ENCODE measurements around the gene RAPGEF6.

RAPGEF6 gene

DNA sequence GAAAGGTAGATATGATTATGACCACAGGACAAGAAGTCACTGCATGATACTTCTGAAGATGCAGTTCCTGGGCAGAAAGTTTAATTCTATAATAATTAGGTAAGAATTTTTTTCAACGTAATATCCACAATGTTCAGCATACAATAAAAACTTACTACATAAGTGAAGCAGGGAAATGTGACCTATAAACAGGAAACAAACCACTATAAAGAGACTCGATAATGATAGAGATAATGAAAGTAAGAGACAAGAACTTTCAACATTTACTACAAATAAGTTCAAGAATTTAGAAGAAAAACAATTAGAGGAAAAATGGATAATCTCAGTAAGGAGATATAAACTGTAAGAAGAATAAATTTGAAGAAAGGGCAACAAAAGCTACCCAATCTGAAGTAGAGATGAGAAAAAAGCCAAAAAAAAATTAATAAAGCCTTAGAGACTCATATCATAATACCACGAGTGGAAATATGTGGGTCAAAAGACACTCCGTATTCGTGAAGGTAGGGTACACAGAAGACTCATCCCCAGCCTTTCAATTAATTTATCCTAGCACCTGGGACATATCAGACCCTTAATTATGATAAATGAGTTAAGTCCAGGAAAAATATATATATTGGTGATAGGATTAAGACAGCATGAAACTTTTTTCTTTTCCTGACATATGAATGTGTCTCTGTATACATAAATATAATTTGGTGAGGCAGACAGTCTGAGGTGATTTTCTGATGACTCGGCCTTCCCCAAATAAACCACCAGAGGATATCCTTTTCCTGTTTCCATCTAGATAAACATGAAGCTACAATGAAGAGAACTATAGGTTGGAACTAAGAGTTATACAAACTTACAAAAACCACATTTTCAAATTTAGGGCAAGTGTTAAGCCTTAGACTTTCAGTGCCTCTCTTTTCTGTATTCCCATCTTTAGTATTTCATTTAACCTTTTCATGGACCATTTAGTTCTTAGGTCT lies 120.4 kb downstream of the RAPGEF6 start:
- CTCF ChIA-PET, result no interaction called here
- TF ChIP-seq ZNF529 (tag by site-specific recombination; IDR thresholded peaks at IDR 0.05; ENCODE audit: insufficient replicate concordance) (no peak), ZNF23 (tag by site-specific recombination; IDR thresholded peaks at IDR 0.05; ENCODE audit: borderline replicate concordance) (no peak), ZNF830 (tag by site-specific recombination; IDR thresholded peaks at IDR 0.05; ENCODE audit: low read depth) (no peak), OVOL3 (tag by site-specific recombination; IDR thresholded peaks at IDR 0.05) (no peak), IKZF3 (tag by site-specific recombination; IDR thresholded peaks at IDR 0.05) (no peak), ZNF76 (tag by site-specific recombination; IDR thresholded peaks at IDR 0.05; ENCODE audit: borderline replicate concordance, low read depth) (no peak), AEBP2 (tag by site-specific recombination; IDR thresholded peaks at IDR 0.05; ENCODE audit: borderline replicate concordance) (no peak), ZIC2 (tag by site-specific recombination; IDR thresholded peaks at IDR 0.05) (no peak), ZNF449 (tag by site-specific recombination; IDR thresholded peaks at IDR 0.05) (no peak), ZNF394 (tag by site-specific recombination; IDR thresholded peaks at IDR 0.05; ENCODE audit: borderline replicate concordance) (no peak), ZNF174 (tag by site-specific recombination; IDR thresholded peaks at IDR 0.05) (no peak), ZNF658 (tag by site-specific recombination; IDR thresholded peaks at IDR 0.05) (no peak), ZNF670 (tag by site-specific recombination; IDR thresholded peaks at IDR 0.05; ENCODE audit: low read depth) (no peak), ZNF37A (tag by site-specific recombination; IDR thresholded peaks at IDR 0.05) (no peak), ZNF549 (tag by site-specific recombination; IDR thresholded peaks at IDR 0.05) (no peak)
- TF ChIP-seq, protein P1, sequence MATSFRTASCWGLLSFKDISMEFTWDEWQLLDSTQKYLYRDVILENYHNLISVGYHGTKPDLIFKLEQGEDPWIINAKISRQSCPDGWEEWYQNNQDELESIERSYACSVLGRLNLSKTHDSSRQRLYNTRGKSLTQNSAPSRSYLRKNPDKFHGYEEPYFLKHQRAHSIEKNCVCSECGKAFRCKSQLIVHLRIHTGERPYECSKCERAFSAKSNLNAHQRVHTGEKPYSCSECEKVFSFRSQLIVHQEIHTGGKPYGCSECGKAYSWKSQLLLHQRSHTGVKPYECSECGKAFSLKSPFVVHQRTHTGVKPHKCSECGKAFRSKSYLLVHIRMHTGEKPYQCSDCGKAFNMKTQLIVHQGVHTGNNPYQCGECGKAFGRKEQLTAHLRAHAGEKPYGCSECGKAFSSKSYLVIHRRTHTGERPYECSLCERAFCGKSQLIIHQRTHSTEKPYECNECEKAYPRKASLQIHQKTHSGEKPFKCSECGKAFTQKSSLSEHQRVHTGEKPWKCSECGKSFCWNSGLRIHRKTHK (tag by site-specific recombination; IDR thresholded peaks at IDR 0.05), result no peak
- Histone ChIP-seq H3K9me3 (ENCODE audit: control insufficient read depth, insufficient read depth, low read depth, low read length) (no peaks in the 10 kb centered on the region), H3K4me3 (ENCODE audit: low read depth, low read length) (no peak overlapping the region), H3K27ac (ENCODE audit: extremely low read depth, low read depth, low read length) (no peak overlapping the region), H3K4me1 (ENCODE audit: control insufficient read depth, insufficient read depth, low read length) (peaks cover 2% of the 10 kb centered on the region; the same call in 1 of the 2 replicates), H3K36me3 (ENCODE audit: control insufficient read depth in 2 of 2, insufficient read depth in 1 of 2, low read length in 2 of 2) (peaks cover 7 to 11% of the 10 kb centered on the region in 2 experiments; a peak in 2 of 3 replicates)
- POLR2A ChIA-PET, result no interaction called here

- Histone ChIP-seq H3K4me3 (ENCODE audit: low read depth, low read length) (no peak overlapping the region), H3K36me3 (ENCODE audit: control insufficient read depth in 2 of 2, insufficient read depth in 1 of 2, low read length in 2 of 2) (peaks cover 10 to 11% of the 10 kb centered on the region in 2 experiments; a peak in 2 of 3 replicates), H3K27ac (ENCODE audit: extremely low read depth, low read depth, low read length) (no peak overlapping the region), H3K9me3 (ENCODE audit: control insufficient read depth, insufficient read depth, low read depth, low read length) (no peaks in the 10 kb centered on the region), H3K4me1 (ENCODE audit: control insufficient read depth, insufficient read depth, low read length) (peaks cover 2% of the 10 kb centered on the region; the same call in 1 of the 2 replicates)
- POLR2A ChIA-PET, result no interaction called here
- CTCF ChIA-PET, result no interaction called here
- TF ChIP-seq ZNF530 (tag by site-specific recombination; IDR thresholded peaks at IDR 0.05; ENCODE audit: low read depth) (no peak), ZNF670 (tag by site-specific recombination; IDR thresholded peaks at IDR 0.05; ENCODE audit: low read depth) (no peak), ZEB2 (tag by site-specific recombination; IDR thresholded peaks at IDR 0.05) (no peak), ZNF624 (tag by site-specific recombination; IDR thresholded peaks at IDR 0.05) (no peak), ZNF521 (tag by site-specific recombination; IDR thresholded peaks at IDR 0.05) (no peak), SETDB1 (IDR thresholded peaks at IDR 0.05; ENCODE audit: insufficient read length, low read length) (no peak)
- TF ChIP-seq, protein P2, sequence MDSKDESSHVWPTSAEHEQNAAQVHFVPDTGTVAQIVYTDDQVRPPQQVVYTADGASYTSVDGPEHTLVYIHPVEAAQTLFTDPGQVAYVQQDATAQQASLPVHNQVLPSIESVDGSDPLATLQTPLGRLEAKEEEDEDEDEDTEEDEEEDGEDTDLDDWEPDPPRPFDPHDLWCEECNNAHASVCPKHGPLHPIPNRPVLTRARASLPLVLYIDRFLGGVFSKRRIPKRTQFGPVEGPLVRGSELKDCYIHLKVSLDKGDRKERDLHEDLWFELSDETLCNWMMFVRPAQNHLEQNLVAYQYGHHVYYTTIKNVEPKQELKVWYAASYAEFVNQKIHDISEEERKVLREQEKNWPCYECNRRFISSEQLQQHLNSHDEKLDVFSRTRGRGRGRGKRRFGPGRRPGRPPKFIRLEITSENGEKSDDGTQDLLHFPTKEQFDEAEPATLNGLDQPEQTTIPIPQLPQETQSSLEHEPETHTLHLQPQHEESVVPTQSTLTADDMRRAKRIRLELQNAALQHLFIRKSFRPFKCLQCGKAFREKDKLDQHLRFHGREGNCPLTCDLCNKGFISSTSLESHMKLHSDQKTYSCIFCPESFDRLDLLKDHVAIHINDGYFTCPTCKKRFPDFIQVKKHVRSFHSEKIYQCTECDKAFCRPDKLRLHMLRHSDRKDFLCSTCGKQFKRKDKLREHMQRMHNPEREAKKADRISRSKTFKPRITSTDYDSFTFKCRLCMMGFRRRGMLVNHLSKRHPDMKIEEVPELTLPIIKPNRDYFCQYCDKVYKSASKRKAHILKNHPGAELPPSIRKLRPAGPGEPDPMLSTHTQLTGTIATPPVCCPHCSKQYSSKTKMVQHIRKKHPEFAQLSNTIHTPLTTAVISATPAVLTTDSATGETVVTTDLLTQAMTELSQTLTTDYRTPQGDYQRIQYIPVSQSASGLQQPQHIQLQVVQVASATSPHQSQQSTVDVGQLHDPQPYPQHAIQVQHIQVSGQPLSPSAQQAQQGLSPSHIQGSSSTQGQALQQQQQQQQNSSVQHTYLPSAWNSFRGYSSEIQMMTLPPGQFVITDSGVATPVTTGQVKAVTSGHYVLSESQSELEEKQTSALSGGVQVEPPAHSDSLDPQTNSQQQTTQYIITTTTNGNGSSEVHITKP (tag by site-specific recombination; IDR thresholded peaks at IDR 0.05), result no peak
- TF ChIP-seq, protein P3, sequence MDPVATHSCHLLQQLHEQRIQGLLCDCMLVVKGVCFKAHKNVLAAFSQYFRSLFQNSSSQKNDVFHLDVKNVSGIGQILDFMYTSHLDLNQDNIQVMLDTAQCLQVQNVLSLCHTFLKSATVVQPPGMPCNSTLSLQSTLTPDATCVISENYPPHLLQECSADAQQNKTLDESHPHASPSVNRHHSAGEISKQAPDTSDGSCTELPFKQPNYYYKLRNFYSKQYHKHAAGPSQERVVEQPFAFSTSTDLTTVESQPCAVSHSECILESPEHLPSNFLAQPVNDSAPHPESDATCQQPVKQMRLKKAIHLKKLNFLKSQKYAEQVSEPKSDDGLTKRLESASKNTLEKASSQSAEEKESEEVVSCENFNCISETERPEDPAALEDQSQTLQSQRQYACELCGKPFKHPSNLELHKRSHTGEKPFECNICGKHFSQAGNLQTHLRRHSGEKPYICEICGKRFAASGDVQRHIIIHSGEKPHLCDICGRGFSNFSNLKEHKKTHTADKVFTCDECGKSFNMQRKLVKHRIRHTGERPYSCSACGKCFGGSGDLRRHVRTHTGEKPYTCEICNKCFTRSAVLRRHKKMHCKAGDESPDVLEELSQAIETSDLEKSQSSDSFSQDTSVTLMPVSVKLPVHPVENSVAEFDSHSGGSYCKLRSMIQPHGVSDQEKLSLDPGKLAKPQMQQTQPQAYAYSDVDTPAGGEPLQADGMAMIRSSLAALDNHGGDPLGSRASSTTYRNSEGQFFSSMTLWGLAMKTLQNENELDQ (tag by site-specific recombination; IDR thresholded peaks at IDR 0.05; ENCODE audit: low read depth), result no peak
These were observed 121.2 kb downstream of the RAPGEF6 start for GRCh38 chr5:131513780-131514179.

Measured in HEK293 (cell line).